HG03196 (cell line): ENCODE data around the gene FAR2.
"Not testable (repeated sequence)": the region's sequence is repeated elsewhere in the genome, so short reads cannot be mapped to it uniquely, and the experiment has no call there.

Experiments used
- ATAC-seq: cut with Tn5 transposase; IDR thresholded peaks from one replicate; pipeline ENCODE4 v1.9.1; 2021; ENCODE audit not compliant: unreplicated experiment

The FAR2 gene

GRCh38 chr12:29273178-29273843 is 124.2 kb downstream of the FAR2 start:
- ATAC-seq, result no peak

- no peak for ATAC-seq
Measured at GRCh38 chr12:29275834-29276233, 126.8 kb downstream of the FAR2 start.

- ATAC-seq, result no peak
Measured at GRCh38 chr12:29277231-29277630, 128.2 kb downstream of the FAR2 start.

- no peak for ATAC-seq
Measured at GRCh38 chr12:29278673-29279420, 129.8 kb downstream of the FAR2 start.

- ATAC-seq, result no peak
Measured at GRCh38 chr12:29281371-29282005, 132.4 kb downstream of the FAR2 start.

GRCh38 chr12:29282031-29282816 is 133.1 kb downstream of the FAR2 start:
- ATAC-seq, result no peak

- no peak for ATAC-seq
Measured at GRCh38 chr12:29283969-29284700, 135.1 kb downstream of the FAR2 start.

- ATAC-seq, result no peak
Measured at GRCh38 chr12:29286081-29286790, 137.2 kb downstream of the FAR2 start.

GRCh38 chr12:29287622-29288021 is 138.5 kb downstream of the FAR2 start:
- no peak for ATAC-seq

- no peak for ATAC-seq
Measured at GRCh38 chr12:29288031-29288430, 139.0 kb downstream of the FAR2 start.

- ATAC-seq, result not testable (repeated sequence)
Measured at GRCh38 chr12:29290475-29290874, 141.4 kb downstream of the FAR2 start.

GRCh38 chr12:29291226-29291625 is 142.1 kb downstream of the FAR2 start:
- no peak for ATAC-seq

GRCh38 chr12:29299633-29300032 is 150.6 kb downstream of the FAR2 start:
- ATAC-seq, result no peak

- ATAC-seq, result no peak
Measured at GRCh38 chr12:29301114-29301513, 152.0 kb downstream of the FAR2 start.

- ATAC-seq, result no peak
Measured at GRCh38 chr12:29304388-29304787, 155.3 kb downstream of the FAR2 start.

- no peak for ATAC-seq
Measured at GRCh38 chr12:29306266-29306665, 157.2 kb downstream of the FAR2 start.

GRCh38 chr12:29306682-29307081 is 157.6 kb downstream of the FAR2 start:
- ATAC-seq, result no peak

GRCh38 chr12:29309320-29309902 is 160.3 kb downstream of the FAR2 start:
- ATAC-seq, result no peak

GRCh38 chr12:29310899-29311298 is 161.8 kb downstream of the FAR2 start:
- ATAC-seq, result no peak

GRCh38 chr12:29314416-29314815 is 165.3 kb downstream of the FAR2 start:
- no peak for ATAC-seq
